NCI-H446 treated with DMSO at 0.1 percent for 48 hours (cell line): Measurements from ENCODE around the gene ULBP3.
"Not testable (repeated sequence)": the region's sequence is repeated elsewhere in the genome, so short reads cannot be mapped to it uniquely, and the experiment has no call there.

Experiments used
- DNase-seq: peaks from one replicate; lab custom pipeline; 2025; lab: John Stamatoyannopoulos, UW

ULBP3 gene

GRCh38 chr6:150015281-150016001 lies 53.5 kb downstream of the ULBP3 start:
- not testable (repeated sequence) for DNase-seq

GRCh38 chr6:150014623-150015280 lies 54.2 kb downstream of the ULBP3 start:
- DNase-seq = not testable (repeated sequence)

DNA sequence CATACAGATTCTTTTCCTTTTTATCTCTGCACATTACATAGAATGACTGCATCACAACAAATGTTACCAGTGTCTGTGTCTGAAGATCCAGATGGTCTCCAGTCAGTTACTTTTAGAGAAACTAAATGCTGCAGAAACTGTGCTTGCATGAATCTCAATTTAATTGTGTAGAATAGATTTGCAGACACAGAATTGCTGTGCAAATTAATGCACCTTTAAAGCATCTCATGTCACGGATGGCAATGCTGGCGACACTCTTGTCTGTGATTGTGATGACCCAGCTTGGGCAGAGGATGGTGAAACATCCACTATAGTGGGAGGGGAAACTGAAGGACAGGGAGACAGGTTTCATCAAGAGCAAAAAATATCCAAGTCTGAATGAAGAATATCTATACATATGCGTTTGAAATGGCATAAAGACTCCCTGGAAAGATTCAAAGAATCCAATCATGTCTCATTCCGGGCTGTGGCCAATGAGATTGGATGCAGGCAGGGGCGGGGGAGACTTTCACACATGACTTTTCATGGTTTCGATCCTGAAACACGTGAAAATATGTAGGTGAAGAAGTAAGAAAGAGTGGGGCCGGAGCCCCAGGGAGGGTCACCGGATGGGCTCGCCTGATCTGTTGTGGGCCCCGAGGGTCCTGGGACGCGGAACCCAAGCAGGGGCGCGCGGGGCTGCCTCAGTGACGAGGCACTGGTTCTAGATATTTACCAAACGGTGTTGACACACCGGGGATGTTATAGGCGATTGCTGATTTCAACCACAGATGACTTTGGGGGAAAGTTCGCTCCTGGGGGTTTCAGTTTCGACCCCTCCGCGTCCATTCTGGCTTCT lies 54.9 kb downstream of the ULBP3 start:
- not testable (repeated sequence) for DNase-seq

GRCh38 chr6:150012846-150013784 lies 55.8 kb downstream of the ULBP3 start:
- not testable (repeated sequence) for DNase-seq
